Neural cell (in vitro differentiated cells): Measurements from ENCODE around the gene MCC. TPM values are rescaled to one million over a fixed set of nuclear protein-coding genes. Genes with fewer than 3 reads are reported as not detected.

Source experiments
- H2AFZ ChIP-seq: fragments of 200-600, 300-800 bp; sonication (generic), shearing (Covaris generic); 2 replicates; pipeline ENCODE4 v1.6.0; 2014; ENCODE audit warnings: low read depth, mild to moderate bottlenecking, antibody characterized with exemption, low read length, moderate library complexity
- H3F3A ChIP-seq: fragments of 200-600 bp; shearing (Covaris generic); 2 replicates; pipeline ENCODE4 v1.6.1; 2016; ENCODE audit warnings: mild to moderate bottlenecking, moderate library complexity, mixed read lengths, antibody characterized with exemption, low read length; ENCODE audit not compliant: insufficient read depth, poor library complexity, severe bottlenecking
- H3K27ac ChIP-seq: fragments of 200-600, 300-800 bp; sonication (generic), shearing (Covaris generic); 2 replicates; pipeline ENCODE4 v1.5.1; 2014; ENCODE audit warnings: mild to moderate bottlenecking, low read length, moderate library complexity
- H3K27me3 ChIP-seq: fragments of 300-800, 200-600 bp; sonication (generic), shearing (Covaris generic); 2 replicates; pipeline ENCODE4 v1.6.0; 2014; ENCODE audit warnings: mild to moderate bottlenecking, low read depth, low read length, moderate library complexity; ENCODE audit not compliant: insufficient read depth
- H3K36me3 ChIP-seq: fragments of 300-800, 200-600 bp; sonication (generic), shearing (Covaris generic); 2 replicates; pipeline ENCODE4 v1.5.1; 2014; ENCODE audit warnings: mild to moderate bottlenecking, antibody characterized with exemption, low read length, moderate library complexity; ENCODE audit not compliant: insufficient read depth
- H3K4me2 ChIP-seq: fragments of 300-800, 200-600 bp; sonication (generic), shearing (Covaris generic); 2 replicates; pipeline ENCODE4 v1.6.0; 2014; ENCODE audit warnings: mild to moderate bottlenecking, low read length
- H3K4me3 ChIP-seq: fragments of 300-800, 200-600 bp; sonication (generic), shearing (Covaris generic); 2 replicates; pipeline ENCODE4 v1.5.1; 2014; ENCODE audit warnings: mild to moderate bottlenecking, low read length, moderate library complexity
- H3K79me2 ChIP-seq: fragments of 200-600 bp; shearing (Covaris generic); replicated peaks from 2 replicates; pipeline ENCODE4 v1.6.0; 2014; ENCODE audit warnings: mild to moderate bottlenecking, low read length, moderate library complexity; ENCODE audit not compliant: insufficient read depth
- H3K9ac ChIP-seq: fragments of 300-800, 200-600 bp; sonication (generic), shearing (Covaris generic); 2 replicates; pipeline ENCODE4 v1.6.1; 2016; ENCODE audit warnings: mild to moderate bottlenecking, low read length, mixed read lengths
- H3K9me2 ChIP-seq: fragments of 200-600 bp; shearing (Covaris generic); 2 replicates; pipeline ENCODE4 v1.6.1; 2016; ENCODE audit warnings: mild to moderate bottlenecking, low read length, mixed read lengths; ENCODE audit not compliant: insufficient read depth
- H3K9me3 ChIP-seq: fragments of 200-600, 300-800 bp; sonication (generic), shearing (Covaris generic); 2 replicates; pipeline ENCODE4 v1.6.1; 2016; ENCODE audit warnings: mild to moderate bottlenecking, mixed run types, low read length, moderate library complexity, mixed read lengths
- H4K20me1 ChIP-seq: fragments of 200-600 bp; shearing (Covaris generic); 2 replicates; pipeline ENCODE4 v1.6.1; 2016; ENCODE audit warnings: mild to moderate bottlenecking, mixed run types; ENCODE audit not compliant: insufficient read depth
- EP300 ChIP-seq: fragments of 450-650 bp; conservative IDR thresholded peaks from 2 replicates; pipeline ENCODE4 v1.6.1; 2014; ENCODE audit warnings: antibody characterized with exemption, mild to moderate bottlenecking, moderate library complexity; ENCODE audit not compliant: poor library complexity, severe bottlenecking
- EZH2 ChIP-seq: fragments of 200-600, 300-800 bp; shearing (Covaris generic), sonication (generic); IDR thresholded peaks from 2 replicates; pipeline ENCODE4 v1.6.1; 2014; ENCODE audit warnings: antibody characterized with exemption, low read length, borderline replicate concordance, mild to moderate bottlenecking; ENCODE audit not compliant: insufficient read depth, poor library complexity, severe bottlenecking
- MXI1 ChIP-seq: fragments of 450-650 bp; conservative IDR thresholded peaks from 2 replicates; pipeline ENCODE4 v1.6.1; 2014; ENCODE audit warnings: antibody characterized with exemption, mild to moderate bottlenecking; ENCODE audit not compliant: poor library complexity, severe bottlenecking
- POLR2AphosphoS5 ChIP-seq: IDR thresholded peaks from 2 replicates; pipeline ENCODE4 v1.6.1; 2012
- RAD21 ChIP-seq: fragments of 450-650 bp; conservative IDR thresholded peaks from 2 replicates; pipeline ENCODE4 v1.6.1; 2014; ENCODE audit warnings: antibody characterized with exemption, mild to moderate bottlenecking, moderate library complexity
- SMC3 ChIP-seq: fragments of 450-650 bp; conservative IDR thresholded peaks from 2 replicates; pipeline ENCODE4 v1.6.1; 2014; ENCODE audit warnings: antibody characterized with exemption, mild to moderate bottlenecking, moderate library complexity; ENCODE audit not compliant: poor library complexity
- TAF1 ChIP-seq: IDR thresholded peaks from 2 replicates; pipeline ENCODE4 v1.6.1; 2012; ENCODE audit warnings: low read depth
- polyA plus RNA-seq: library from polyadenylated mRNA; depleted of rRNA; stranded (reverse); fragments of >200 nt; gene quantifications from 2 replicates; pipeline ENCODE4 v1.2.3, GENCODE V29; 2014
- TF ChIP-seq, protein P1 (sequence below): IDR thresholded peaks from 2 replicates; pipeline ENCODE4 v1.6.1; 2012; ENCODE audit warnings: borderline replicate concordance
- TF ChIP-seq, protein P2 (sequence below): fragments of 450-650 bp; IDR thresholded peaks from 2 replicates; pipeline ENCODE4 v1.5.1; 2014; ENCODE audit warnings: antibody characterized with exemption, mild to moderate bottlenecking, moderate library complexity; ENCODE audit not compliant: poor library complexity, severe bottlenecking

The MCC gene
- polyA plus RNA-seq, 1 donor from 2014 or later = 2.2 TPM

DNA sequence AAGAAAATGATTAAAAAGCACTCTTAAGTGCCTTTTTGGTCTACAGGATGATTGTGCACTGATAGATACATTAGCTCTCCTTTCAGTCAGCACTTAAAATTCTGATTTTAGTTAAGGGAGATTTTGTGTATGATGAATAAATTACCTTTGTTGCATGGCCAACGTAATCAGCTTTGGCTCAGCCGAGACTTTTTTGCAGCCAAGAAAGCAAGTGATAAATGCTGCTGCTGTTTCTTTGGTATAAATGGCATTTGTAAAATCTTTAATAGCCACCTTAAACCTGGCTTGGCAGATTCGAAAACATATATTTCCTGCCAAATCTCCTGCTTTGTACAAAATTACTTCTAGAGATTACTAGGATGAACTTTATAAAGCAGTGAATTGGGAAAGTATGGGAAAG lies 364.0 kb downstream of the MCC start:
- H3K36me3 ChIP-seq = no peaks in the 10 kb centered on the region

GRCh38 chr5:113123618-113124017 lies 364.6 kb downstream of the MCC start:
- H2AFZ ChIP-seq = no peak overlapping the region
- H3K36me3 ChIP-seq = no peaks in the 10 kb centered on the region
- H3K9me3 ChIP-seq = no peaks in the 10 kb centered on the region
- no peaks in the 10 kb centered on the region for H3K9me2 ChIP-seq
- H3K4me2 ChIP-seq = no peak overlapping the region
- H3K27ac ChIP-seq = no peak overlapping the region
- no peaks in the 10 kb centered on the region for H3K27me3 ChIP-seq
- no peak overlapping the region for H3K9ac ChIP-seq
- TF ChIP-seq RAD21 = no peak
- TF ChIP-seq TAF1 = no peak
- no peak for TF ChIP-seq SMC3
- TF ChIP-seq POLR2AphosphoS5 = no peak
- TF ChIP-seq MXI1 = no peak
- TF ChIP-seq, protein P1, sequence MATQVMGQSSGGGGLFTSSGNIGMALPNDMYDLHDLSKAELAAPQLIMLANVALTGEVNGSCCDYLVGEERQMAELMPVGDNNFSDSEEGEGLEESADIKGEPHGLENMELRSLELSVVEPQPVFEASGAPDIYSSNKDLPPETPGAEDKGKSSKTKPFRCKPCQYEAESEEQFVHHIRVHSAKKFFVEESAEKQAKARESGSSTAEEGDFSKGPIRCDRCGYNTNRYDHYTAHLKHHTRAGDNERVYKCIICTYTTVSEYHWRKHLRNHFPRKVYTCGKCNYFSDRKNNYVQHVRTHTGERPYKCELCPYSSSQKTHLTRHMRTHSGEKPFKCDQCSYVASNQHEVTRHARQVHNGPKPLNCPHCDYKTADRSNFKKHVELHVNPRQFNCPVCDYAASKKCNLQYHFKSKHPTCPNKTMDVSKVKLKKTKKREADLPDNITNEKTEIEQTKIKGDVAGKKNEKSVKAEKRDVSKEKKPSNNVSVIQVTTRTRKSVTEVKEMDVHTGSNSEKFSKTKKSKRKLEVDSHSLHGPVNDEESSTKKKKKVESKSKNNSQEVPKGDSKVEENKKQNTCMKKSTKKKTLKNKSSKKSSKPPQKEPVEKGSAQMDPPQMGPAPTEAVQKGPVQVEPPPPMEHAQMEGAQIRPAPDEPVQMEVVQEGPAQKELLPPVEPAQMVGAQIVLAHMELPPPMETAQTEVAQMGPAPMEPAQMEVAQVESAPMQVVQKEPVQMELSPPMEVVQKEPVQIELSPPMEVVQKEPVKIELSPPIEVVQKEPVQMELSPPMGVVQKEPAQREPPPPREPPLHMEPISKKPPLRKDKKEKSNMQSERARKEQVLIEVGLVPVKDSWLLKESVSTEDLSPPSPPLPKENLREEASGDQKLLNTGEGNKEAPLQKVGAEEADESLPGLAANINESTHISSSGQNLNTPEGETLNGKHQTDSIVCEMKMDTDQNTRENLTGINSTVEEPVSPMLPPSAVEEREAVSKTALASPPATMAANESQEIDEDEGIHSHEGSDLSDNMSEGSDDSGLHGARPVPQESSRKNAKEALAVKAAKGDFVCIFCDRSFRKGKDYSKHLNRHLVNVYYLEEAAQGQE = no peak
- TF ChIP-seq, protein P2, sequence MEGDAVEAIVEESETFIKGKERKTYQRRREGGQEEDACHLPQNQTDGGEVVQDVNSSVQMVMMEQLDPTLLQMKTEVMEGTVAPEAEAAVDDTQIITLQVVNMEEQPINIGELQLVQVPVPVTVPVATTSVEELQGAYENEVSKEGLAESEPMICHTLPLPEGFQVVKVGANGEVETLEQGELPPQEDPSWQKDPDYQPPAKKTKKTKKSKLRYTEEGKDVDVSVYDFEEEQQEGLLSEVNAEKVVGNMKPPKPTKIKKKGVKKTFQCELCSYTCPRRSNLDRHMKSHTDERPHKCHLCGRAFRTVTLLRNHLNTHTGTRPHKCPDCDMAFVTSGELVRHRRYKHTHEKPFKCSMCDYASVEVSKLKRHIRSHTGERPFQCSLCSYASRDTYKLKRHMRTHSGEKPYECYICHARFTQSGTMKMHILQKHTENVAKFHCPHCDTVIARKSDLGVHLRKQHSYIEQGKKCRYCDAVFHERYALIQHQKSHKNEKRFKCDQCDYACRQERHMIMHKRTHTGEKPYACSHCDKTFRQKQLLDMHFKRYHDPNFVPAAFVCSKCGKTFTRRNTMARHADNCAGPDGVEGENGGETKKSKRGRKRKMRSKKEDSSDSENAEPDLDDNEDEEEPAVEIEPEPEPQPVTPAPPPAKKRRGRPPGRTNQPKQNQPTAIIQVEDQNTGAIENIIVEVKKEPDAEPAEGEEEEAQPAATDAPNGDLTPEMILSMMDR = no peak
- no peak for TF ChIP-seq EP300
- TF ChIP-seq EZH2 = no peak
- H3F3A ChIP-seq = no peaks in the 10 kb centered on the region
- no peaks in the 10 kb centered on the region for H4K20me1 ChIP-seq
- H3K4me3 ChIP-seq = no peak overlapping the region
- no peaks in the 10 kb centered on the region for H3K79me2 ChIP-seq

More for the DNA sequence above, 364.0 kb downstream of the MCC start:
- no peak overlapping the region for H3K9ac ChIP-seq
- H3F3A ChIP-seq = no peaks in the 10 kb centered on the region
- H3K27ac ChIP-seq = no peak overlapping the region
- H3K27me3 ChIP-seq = no peaks in the 10 kb centered on the region
- H3K4me3 ChIP-seq = no peak overlapping the region
- no peaks in the 10 kb centered on the region for H3K79me2 ChIP-seq
- H4K20me1 ChIP-seq = no peaks in the 10 kb centered on the region
- no peak overlapping the region for H2AFZ ChIP-seq
- no peak for TF ChIP-seq POLR2AphosphoS5
- no peak for TF ChIP-seq RAD21
- TF ChIP-seq, protein P1 = no peak
- no peak for TF ChIP-seq SMC3
- no peak for TF ChIP-seq EZH2
- no peak overlapping the region for H3K4me2 ChIP-seq
- H3K9me2 ChIP-seq = no peaks in the 10 kb centered on the region
- H3K9me3 ChIP-seq = no peaks in the 10 kb centered on the region
